ENCODE data around the gene SULT2B1. TPM values are rescaled to one million over a fixed set of nuclear protein-coding genes. Genes with fewer than 3 reads are reported as not detected.
A peak's percentile ranks its signal among the peaks of the same experiment; 100 is the strongest.

SULT2B1 gene
- polyA plus RNA-seq, 3 donors from 2014 or later, result not detected

GRCh38 chr19:48646722-48647216 is 94.8 kb downstream of the SULT2B1 start:
- H3K27ac Mint-ChIP-seq, result peak overlapping the region; percentile 55 to 90 (median 72)
- H3K4me3 Mint-ChIP-seq, result peak overlapping the region; percentile 41 to 69 (median 53)
- DNase-seq, result no peak
- no peaks in the 10 kb centered on the region for H3K36me3 Mint-ChIP-seq
- H3K9me3 Mint-ChIP-seq, result no peaks in the 10 kb centered on the region
- peaks cover 28 to 32% of the 10 kb centered on the region in 2 donors for H3K4me1 Mint-ChIP-seq
- H3K27me3 Mint-ChIP-seq (ENCODE audit: low read depth in 3 of 3), result peaks cover 2 to 6% (median 2%) of the 10 kb centered on the region in 3 donors

- peaks cover 28 to 32% of the 10 kb centered on the region in 2 donors for H3K4me1 Mint-ChIP-seq
- H3K36me3 Mint-ChIP-seq, result no peaks in the 10 kb centered on the region
- H3K27ac Mint-ChIP-seq, result peak overlapping the region; percentile 56 to 93 (median 78)
- peak overlapping the region in 3 of 5 donors; percentile 28 to 68 (median 36) for H3K4me3 Mint-ChIP-seq
- H3K27me3 Mint-ChIP-seq (ENCODE audit: low read depth in 3 of 3), result peaks cover 2 to 8% (median 3%) of the 10 kb centered on the region in 3 donors
- no peak for DNase-seq
- H3K9me3 Mint-ChIP-seq, result no peaks in the 10 kb centered on the region
Measured at GRCh38 chr19:48648134-48648533, 96.2 kb downstream of the SULT2B1 start.

Other genes starting within 250 kb of the SULT2B1 start
- gene EMP3, start 226.6 kb upstream of the SULT2B1 start, polyA plus RNA-seq, result 1,000 to 10,000 TPM in 2 of 3 donors, 100 to 1,000 TPM in 1; 994 to 1,311 (median 1,000) TPM
- gene TMEM143, start 188.2 kb upstream of the SULT2B1 start, polyA plus RNA-seq, result 1 to 10 TPM; 2.8 to 6.3 (median 3.1) TPM
- not detected for gene SYNGR4, start 187.8 kb upstream of the SULT2B1 start, polyA plus RNA-seq
- gene KDELR1, start 160.6 kb upstream of the SULT2B1 start, polyA plus RNA-seq, result 10 to 100 TPM; 14.8 to 30.5 (median 20.2) TPM
- not detected for gene GRIN2D, start 158.5 kb upstream of the SULT2B1 start, polyA plus RNA-seq
- 10 to 100 TPM; 32.3 to 42.4 (median 34.6) TPM for gene GRWD1, start 106.2 kb upstream of the SULT2B1 start, polyA plus RNA-seq
- gene KCNJ14, start 96.6 kb upstream of the SULT2B1 start, polyA plus RNA-seq, result under 1 TPM in 2 of 3 donors, not detected in 1; 0.06 to 0.07 TPM
- 10 to 100 TPM; 14.4 to 37.6 (median 29.6) TPM for gene CYTH2, start 82.8 kb upstream of the SULT2B1 start, polyA plus RNA-seq
- gene LMTK3, start 40.3 kb upstream of the SULT2B1 start, polyA plus RNA-seq, result not detected
- not detected for gene SPACA4, start 54.6 kb downstream of the SULT2B1 start, polyA plus RNA-seq
- not detected for gene FAM83E, start 62.9 kb downstream of the SULT2B1 start, polyA plus RNA-seq
- gene RPL18, start 67.0 kb downstream of the SULT2B1 start, polyA plus RNA-seq, result 1,000 to 10,000 TPM in 1 of 3 donors, 100 to 1,000 TPM in 2; 938 to 1,525 (median 950) TPM
- gene SPHK2, start 67.3 kb downstream of the SULT2B1 start, polyA plus RNA-seq, result 10 to 100 TPM; 10.5 to 14.5 (median 14.1) TPM
- 10 to 100 TPM; 23.6 to 65.1 (median 26.3) TPM for gene DBP, start 85.2 kb downstream of the SULT2B1 start, polyA plus RNA-seq
- 10 to 100 TPM in 1 of 3 donors, 1 to 10 TPM in 2; 1.8 to 16.4 (median 3.6) TPM for gene CA11, start 94.0 kb downstream of the SULT2B1 start, polyA plus RNA-seq
- gene NTN5, start 120.8 kb downstream of the SULT2B1 start, polyA plus RNA-seq, result under 1 TPM in 1 of 3 donors, not detected in 2; 0.46 TPM
- under 1 TPM in 1 of 3 donors, not detected in 2; 0.21 TPM for gene FUT2, start 143.8 kb downstream of the SULT2B1 start, polyA plus RNA-seq
- 1 to 10 TPM in 1 of 3 donors, under 1 TPM in 1, not detected in 1; 0.17 to 1.1 TPM for gene MAMSTR, start 167.6 kb downstream of the SULT2B1 start, polyA plus RNA-seq
- under 1 TPM in 1 of 3 donors, not detected in 2; 0.10 TPM for gene RASIP1, start 188.4 kb downstream of the SULT2B1 start, polyA plus RNA-seq
- gene IZUMO1, start 194.7 kb downstream of the SULT2B1 start, polyA plus RNA-seq, result not detected
- not detected for gene FUT1, start 200.5 kb downstream of the SULT2B1 start, polyA plus RNA-seq
- not detected for gene FGF21, start 203.4 kb downstream of the SULT2B1 start, polyA plus RNA-seq